ENCODE measurements around the gene OSBPL6. TPM values are rescaled to one million over a fixed set of nuclear protein-coding genes. Genes with fewer than 3 reads are reported as not detected.

OSBPL6 gene
- polyA plus RNA-seq, 1 donor (not counting 4 experiments of a cell fraction or from before 2014, with no cell fraction given), result 11.6 TPM

- peak overlapping the region; percentile 25 for H3K4me2 ChIP-seq (ENCODE audit: control insufficient read depth, extremely low read depth, insufficient read depth, low read depth, low read length)
- H3K9me1 ChIP-seq (ENCODE audit: control insufficient read depth, extremely low read depth, insufficient read depth, low read length), result no peaks in the 10 kb centered on the region
- DNase-seq (ENCODE audit: low read depth, low spot score), result no peak
- no peaks in the 10 kb centered on the region for H3K9me3 ChIP-seq (ENCODE audit: control insufficient read depth, low read depth, low read length)
- dilution Hi-C loops (cut with MboI; ENCODE audit: extremely low pct_ligation_motif_present, low sequenced_read_pairs), result no loop called here
- H3K79me2 ChIP-seq (ENCODE audit: control insufficient read depth, insufficient read depth, low read length), result no peaks in the 10 kb centered on the region
- H3K4me1 ChIP-seq (ENCODE audit: control insufficient read depth, extremely low read depth, insufficient read depth, low read length), result peaks cover 35% of the 10 kb centered on the region
- no peak overlapping the region for H3K27ac ChIP-seq (ENCODE audit: control insufficient read depth, insufficient read depth, low read length)
- H4K20me1 ChIP-seq (ENCODE audit: control insufficient read depth, extremely low read depth, insufficient read depth, low read length), result no peaks in the 10 kb centered on the region
- H3K4me3 ChIP-seq (ENCODE audit: control insufficient read depth in 2 of 3, extremely low read depth in 1 of 3, insufficient read depth in 2 of 3, low read depth in 1 of 3, low read length in 3 of 3), result peak overlapping the region in 1 of 3 experiments; percentile 21
- no peak overlapping the region for H3K9ac ChIP-seq (ENCODE audit: control insufficient read depth, extremely low read depth, insufficient read depth, low read length)
- H2AFZ ChIP-seq (ENCODE audit: control insufficient read depth, low read length), result peak overlapping the region; percentile 56
- TF ChIP-seq CTCF (optimal IDR thresholded peaks at IDR 0.05 in 1 of 3, IDR thresholded peaks at IDR 0.05 in 1 of 3, conservative IDR thresholded peaks at IDR 0.05 in 1 of 3; ENCODE audit: extremely low read depth in 1 of 3, insufficient read depth in 2 of 3, low read length in 3 of 3), result no peak
- TF ChIP-seq EZH2 (IDR thresholded peaks at IDR 0.05; ENCODE audit: low read length), result no peak
- no peaks in the 10 kb centered on the region for H3K27me3 ChIP-seq (ENCODE audit: control insufficient read depth, extremely low read depth, insufficient read depth, low read length)
- peaks cover 0 to 2% of the 10 kb centered on the region in 2 experiments for H3K36me3 ChIP-seq (ENCODE audit: control insufficient read depth in 2 of 2, extremely low read depth in 1 of 2, insufficient read depth in 2 of 2, low read length in 2 of 2)
- FAIRE-seq, result peak; percentile 97
These were observed 87.9 kb downstream of the OSBPL6 start for GRCh38 chr2:178282075-178282815.

GRCh38 chr2:178283341-178283918 lies 89.1 kb downstream of the OSBPL6 start:
- Histone ChIP-seq H4K20me1 (ENCODE audit: control insufficient read depth, extremely low read depth, insufficient read depth, low read length) (no peaks in the 10 kb centered on the region), H3K4me1 (ENCODE audit: control insufficient read depth, extremely low read depth, insufficient read depth, low read length) (peaks cover 24% of the 10 kb centered on the region), H3K27me3 (ENCODE audit: control insufficient read depth, extremely low read depth, insufficient read depth, low read length) (no peaks in the 10 kb centered on the region), H3K9me3 (ENCODE audit: control insufficient read depth, low read depth, low read length) (no peaks in the 10 kb centered on the region), H3K36me3 (ENCODE audit: control insufficient read depth in 2 of 2, extremely low read depth in 1 of 2, insufficient read depth in 2 of 2, low read length in 2 of 2) (peaks cover 0 to 2% of the 10 kb centered on the region in 2 experiments), H3K4me2 (ENCODE audit: control insufficient read depth, extremely low read depth, insufficient read depth, low read depth, low read length) (no peak overlapping the region), H3K79me2 (ENCODE audit: control insufficient read depth, insufficient read depth, low read length) (no peaks in the 10 kb centered on the region), H3K9ac (ENCODE audit: control insufficient read depth, extremely low read depth, insufficient read depth, low read length) (no peak overlapping the region), H2AFZ (ENCODE audit: control insufficient read depth, low read length) (no peak overlapping the region), H3K4me3 (ENCODE audit: control insufficient read depth in 2 of 3, extremely low read depth in 1 of 3, insufficient read depth in 2 of 3, low read depth in 1 of 3, low read length in 3 of 3) (no peak overlapping the region), H3K9me1 (ENCODE audit: control insufficient read depth, extremely low read depth, insufficient read depth, low read length) (no peaks in the 10 kb centered on the region), H3K27ac (ENCODE audit: control insufficient read depth, insufficient read depth, low read length) (no peak overlapping the region)
- FAIRE-seq, result no peak
- no peak for TF ChIP-seq CTCF (optimal IDR thresholded peaks at IDR 0.05 in 1 of 3, IDR thresholded peaks at IDR 0.05 in 1 of 3, conservative IDR thresholded peaks at IDR 0.05 in 1 of 3; ENCODE audit: extremely low read depth in 1 of 3, insufficient read depth in 2 of 3, low read length in 3 of 3)
- TF ChIP-seq EZH2 (IDR thresholded peaks at IDR 0.05; ENCODE audit: low read length), result no peak
- no peak for DNase-seq (ENCODE audit: low read depth, low spot score)
- dilution Hi-C loops (cut with MboI; ENCODE audit: extremely low pct_ligation_motif_present, low sequenced_read_pairs), result no loop called here

All from keratinocyte (primary cell).